Measurements from ENCODE around the gene GARNL3.

DNA sequence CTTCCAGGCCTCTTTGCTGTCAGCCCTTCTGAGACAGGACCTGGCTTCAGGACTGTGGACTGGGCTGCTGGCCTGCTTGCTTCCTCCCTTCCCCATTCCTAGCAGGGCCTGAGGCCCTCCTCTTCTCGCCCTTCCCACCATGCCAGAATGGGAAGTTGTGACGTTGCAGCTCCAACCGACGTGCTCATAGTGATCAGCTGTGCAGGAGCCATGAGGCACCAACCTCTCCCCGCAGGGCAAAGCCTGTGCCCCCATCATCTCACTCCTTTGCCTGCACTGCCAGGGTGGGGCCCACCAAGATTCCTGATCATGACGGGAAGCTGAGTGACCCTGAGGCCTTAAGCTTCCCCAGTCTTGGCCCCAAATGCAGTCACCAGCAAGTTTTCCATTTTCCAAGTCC is 45.1 kb upstream of the GARNL3 start:
- TF ChIP-seq POLR2AphosphoS5 (IDR thresholded peaks at IDR 0.05; ENCODE audit: insufficient read depth in 1 of 2, low read depth in 1 of 2): no peak
- TF ChIP-seq, protein P1, sequence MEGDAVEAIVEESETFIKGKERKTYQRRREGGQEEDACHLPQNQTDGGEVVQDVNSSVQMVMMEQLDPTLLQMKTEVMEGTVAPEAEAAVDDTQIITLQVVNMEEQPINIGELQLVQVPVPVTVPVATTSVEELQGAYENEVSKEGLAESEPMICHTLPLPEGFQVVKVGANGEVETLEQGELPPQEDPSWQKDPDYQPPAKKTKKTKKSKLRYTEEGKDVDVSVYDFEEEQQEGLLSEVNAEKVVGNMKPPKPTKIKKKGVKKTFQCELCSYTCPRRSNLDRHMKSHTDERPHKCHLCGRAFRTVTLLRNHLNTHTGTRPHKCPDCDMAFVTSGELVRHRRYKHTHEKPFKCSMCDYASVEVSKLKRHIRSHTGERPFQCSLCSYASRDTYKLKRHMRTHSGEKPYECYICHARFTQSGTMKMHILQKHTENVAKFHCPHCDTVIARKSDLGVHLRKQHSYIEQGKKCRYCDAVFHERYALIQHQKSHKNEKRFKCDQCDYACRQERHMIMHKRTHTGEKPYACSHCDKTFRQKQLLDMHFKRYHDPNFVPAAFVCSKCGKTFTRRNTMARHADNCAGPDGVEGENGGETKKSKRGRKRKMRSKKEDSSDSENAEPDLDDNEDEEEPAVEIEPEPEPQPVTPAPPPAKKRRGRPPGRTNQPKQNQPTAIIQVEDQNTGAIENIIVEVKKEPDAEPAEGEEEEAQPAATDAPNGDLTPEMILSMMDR (IDR thresholded peaks at IDR 0.05): no peak
- TF ChIP-seq POLR2A (IDR thresholded peaks at IDR 0.05): no peak

All from vagina (tissue), 2 donors.